Activated T-cell treated with anti-CD3 and anti-CD28 coated beads, Interleukin-2, amount 50 U/mL, for 24 hours (primary cell): ENCODE measurements around the gene NOTCH2.
"Not testable (repeated sequence)": the region's sequence is repeated elsewhere in the genome, so short reads cannot be mapped to it uniquely, and the experiment has no call there.

Experiments used
- DNase-seq: peaks from one replicate; pipeline ENCODE4 v3.0.0-alpha.2; 2020
- H3K27ac Mint-ChIP-seq: 2 replicates; pipeline ENCODE4 v1.8.0; 2020; ENCODE audit warnings: mild to moderate bottlenecking, mixed read lengths
- H3K27me3 Mint-ChIP-seq: 2 replicates; pipeline ENCODE4 v1.8.0; 2020; ENCODE audit warnings: mixed read lengths
- H3K36me3 Mint-ChIP-seq: 2 replicates; pipeline ENCODE4 v1.8.0; 2020; ENCODE audit warnings: low read depth, mixed read lengths
- H3K4me1 Mint-ChIP-seq: 2 replicates; pipeline ENCODE4 v1.8.0; 2020; ENCODE audit warnings: low read depth, mixed read lengths
- H3K4me3 Mint-ChIP-seq: 2 replicates; pipeline ENCODE4 v1.8.0; 2020; ENCODE audit warnings: mild to moderate bottlenecking, moderate library complexity, mixed read lengths
- H3K9me3 Mint-ChIP-seq: 2 replicates; pipeline ENCODE4 v1.8.0; 2020; ENCODE audit warnings: mixed read lengths

NOTCH2 gene

DNA sequence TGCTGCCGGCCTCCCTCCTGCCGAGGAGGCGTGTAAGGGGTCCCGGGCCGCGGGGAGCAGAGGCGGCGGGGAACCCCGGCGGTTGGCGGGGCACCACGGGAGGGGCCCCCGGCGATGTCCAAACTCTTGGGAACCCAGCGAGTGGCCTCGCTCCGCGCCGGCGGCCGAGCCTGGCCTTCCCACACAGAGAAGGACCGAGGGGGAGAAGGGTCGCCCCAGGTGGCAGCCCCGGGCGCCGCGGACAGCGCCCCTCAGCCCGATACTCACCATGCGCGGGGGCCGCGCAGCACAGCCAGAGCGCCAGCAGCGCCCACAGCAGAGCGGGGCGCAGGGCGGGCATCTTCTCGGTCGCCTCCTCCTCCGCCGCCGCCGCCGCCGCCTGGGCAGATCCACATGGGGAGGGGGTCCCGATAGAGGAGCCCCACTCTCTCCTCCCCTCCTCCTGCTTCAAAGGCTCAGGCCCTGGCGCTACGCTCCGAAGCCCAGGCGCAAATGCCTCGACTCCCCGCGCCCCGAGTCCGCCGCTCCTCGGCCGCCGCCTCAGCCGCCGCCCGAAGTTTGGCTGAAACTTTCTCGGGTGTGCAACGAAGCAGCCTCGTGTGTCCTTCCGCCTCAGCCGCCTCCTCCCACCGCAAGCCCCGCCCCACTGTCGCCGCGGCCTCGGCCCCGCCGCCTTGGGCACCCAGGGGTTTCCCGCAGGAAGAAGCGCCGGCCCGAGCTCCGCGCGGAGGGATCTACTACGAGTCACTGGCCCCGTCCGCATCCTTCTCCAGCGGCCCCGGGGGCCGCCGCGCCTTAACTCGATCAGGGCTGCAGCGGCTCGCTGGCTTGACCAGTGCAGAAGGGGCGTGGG lies at the start of gene NOTCH2:
Gene NOTCH2 (minus strand): TSS at position 596 of the 853 bp plus-strand sequence. CDS start 256 bp downstream, at position 340.
- not testable (repeated sequence) for H3K4me1 Mint-ChIP-seq, H3K9me3 Mint-ChIP-seq, H3K36me3 Mint-ChIP-seq, H3K27me3 Mint-ChIP-seq, H3K27ac Mint-ChIP-seq
- H3K4me3 Mint-ChIP-seq: peak within 1 kb of the TSS; percentile 73
- peak; percentile 82 for DNase-seq

DNA sequence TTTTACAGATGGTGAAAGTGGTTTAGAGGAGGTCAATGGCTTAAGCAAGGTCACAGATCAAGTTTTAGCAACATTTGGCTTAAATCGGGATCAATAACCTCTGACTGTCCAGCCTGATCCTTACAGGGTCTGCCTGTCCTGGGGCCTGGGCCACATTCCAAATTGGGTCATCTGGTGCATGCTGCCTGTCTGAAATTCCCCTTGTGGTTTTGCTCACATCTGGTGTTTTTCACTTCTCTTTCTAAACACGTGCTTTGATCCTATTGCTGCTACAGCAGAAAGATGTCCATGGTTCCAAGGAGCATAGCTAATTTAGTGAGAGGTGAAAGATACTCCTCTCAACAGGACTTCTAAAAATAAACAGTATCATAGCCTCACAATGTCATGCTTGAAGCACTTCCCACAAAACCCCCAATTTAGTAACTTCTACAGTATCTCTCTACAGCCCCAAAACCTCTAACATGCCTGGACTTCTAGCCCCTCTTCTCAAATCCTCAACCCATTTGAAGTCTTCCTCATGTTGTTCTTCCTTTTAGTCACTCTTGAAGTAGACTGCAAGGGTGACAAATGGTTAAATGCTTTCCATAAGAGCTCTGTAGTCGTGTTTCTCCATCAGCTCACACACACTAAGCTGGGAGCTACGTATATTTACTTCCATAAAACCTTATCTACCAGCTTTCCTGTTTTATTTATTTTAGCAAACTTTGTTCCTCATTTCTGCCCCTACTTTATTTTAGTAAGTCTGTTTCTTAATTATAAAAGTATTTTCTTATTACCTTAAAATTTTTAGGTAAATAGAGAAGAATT lies 48.1 kb upstream of the NOTCH2 start:
- not testable (repeated sequence) for H3K4me3 Mint-ChIP-seq, H3K27ac Mint-ChIP-seq, H3K9me3 Mint-ChIP-seq, H3K36me3 Mint-ChIP-seq, DNase-seq, H3K27me3 Mint-ChIP-seq, H3K4me1 Mint-ChIP-seq

DNA sequence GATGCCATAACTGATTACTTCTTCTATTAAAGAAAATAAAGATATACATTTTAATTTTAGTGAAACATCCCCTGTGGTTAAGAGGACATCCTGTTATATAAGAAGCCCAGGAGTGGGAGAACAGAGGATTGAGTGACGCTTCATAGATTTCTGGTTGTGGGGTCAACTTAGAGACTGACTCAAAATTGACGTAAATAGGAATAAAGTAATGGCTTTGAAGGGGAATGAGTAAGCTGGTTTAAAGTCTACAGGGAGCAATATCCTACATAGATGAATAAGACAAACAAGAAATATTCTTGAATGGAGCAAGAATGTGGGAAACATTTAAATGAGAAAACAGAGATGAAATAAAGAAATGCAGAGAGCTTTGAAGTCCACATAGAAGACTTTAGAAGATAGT lies 46.6 kb upstream of the NOTCH2 start:
- not testable (repeated sequence) for H3K4me3 Mint-ChIP-seq, H3K27me3 Mint-ChIP-seq, H3K9me3 Mint-ChIP-seq, DNase-seq, H3K27ac Mint-ChIP-seq, H3K36me3 Mint-ChIP-seq, H3K4me1 Mint-ChIP-seq

DNA sequence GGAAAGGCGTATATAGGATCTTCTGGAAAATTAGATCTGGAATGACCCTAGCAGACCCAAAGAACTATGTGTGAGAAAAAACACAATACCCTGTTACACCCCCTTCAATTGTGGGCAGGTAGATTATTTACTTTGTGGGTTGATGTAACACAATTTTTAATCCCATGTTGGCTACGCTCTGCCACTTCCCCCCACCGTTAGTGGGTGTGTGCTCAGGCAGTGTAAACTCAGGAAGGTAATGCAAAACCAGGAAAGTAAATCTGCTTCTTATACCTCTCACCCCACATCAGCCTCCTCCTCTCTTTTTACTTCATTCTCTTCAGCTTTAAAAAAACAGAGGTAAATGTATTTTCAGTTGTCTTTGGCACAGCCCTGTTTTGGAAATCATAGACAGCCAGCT lies 43.7 kb upstream of the NOTCH2 start:
- not testable (repeated sequence) for H3K4me3 Mint-ChIP-seq, H3K36me3 Mint-ChIP-seq, H3K9me3 Mint-ChIP-seq, H3K27me3 Mint-ChIP-seq, H3K4me1 Mint-ChIP-seq, DNase-seq, H3K27ac Mint-ChIP-seq

DNA sequence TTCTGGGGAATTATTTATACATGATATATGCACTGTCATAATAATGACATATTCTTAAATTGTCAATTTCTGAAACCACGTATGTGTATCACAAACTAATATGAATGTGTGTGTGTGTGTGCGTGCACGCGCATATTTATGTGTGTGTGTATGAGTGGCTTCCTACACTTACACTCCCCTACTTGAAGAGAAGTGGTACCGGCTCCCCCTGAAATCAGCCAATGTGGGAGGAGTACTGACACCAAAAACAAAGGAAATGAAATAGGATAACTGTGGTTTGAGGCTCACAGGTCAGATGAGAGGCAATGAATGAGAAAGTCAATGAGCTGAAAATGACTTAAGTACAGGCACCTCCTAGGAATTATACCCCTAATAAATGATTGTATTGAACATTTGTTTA lies 42.8 kb upstream of the NOTCH2 start:
- not testable (repeated sequence) for DNase-seq, H3K9me3 Mint-ChIP-seq, H3K36me3 Mint-ChIP-seq, H3K27me3 Mint-ChIP-seq, H3K27ac Mint-ChIP-seq, H3K4me3 Mint-ChIP-seq, H3K4me1 Mint-ChIP-seq

DNA sequence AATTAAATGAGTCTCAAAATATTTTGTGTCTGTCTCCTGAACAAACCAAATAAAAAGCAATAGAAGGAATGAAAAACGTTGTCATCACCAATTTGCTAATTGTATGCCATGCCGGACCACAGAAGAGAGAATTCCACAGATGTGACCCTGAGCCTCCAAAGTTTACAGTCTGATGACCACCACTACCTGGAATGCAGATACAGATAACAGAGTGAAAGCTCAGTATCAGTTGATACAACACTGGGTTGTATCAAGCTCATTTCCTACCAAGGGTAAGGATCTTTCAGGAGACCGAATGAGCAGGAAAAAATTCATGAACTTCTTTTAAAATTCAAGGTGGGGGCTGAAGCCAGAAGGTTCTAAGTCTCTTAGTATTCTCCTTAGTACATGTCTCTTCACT lies 42.3 kb upstream of the NOTCH2 start:
- H3K36me3 Mint-ChIP-seq, H3K27me3 Mint-ChIP-seq, H3K9me3 Mint-ChIP-seq, H3K27ac Mint-ChIP-seq, H3K4me3 Mint-ChIP-seq, DNase-seq, H3K4me1 Mint-ChIP-seq: not testable (repeated sequence)

DNA sequence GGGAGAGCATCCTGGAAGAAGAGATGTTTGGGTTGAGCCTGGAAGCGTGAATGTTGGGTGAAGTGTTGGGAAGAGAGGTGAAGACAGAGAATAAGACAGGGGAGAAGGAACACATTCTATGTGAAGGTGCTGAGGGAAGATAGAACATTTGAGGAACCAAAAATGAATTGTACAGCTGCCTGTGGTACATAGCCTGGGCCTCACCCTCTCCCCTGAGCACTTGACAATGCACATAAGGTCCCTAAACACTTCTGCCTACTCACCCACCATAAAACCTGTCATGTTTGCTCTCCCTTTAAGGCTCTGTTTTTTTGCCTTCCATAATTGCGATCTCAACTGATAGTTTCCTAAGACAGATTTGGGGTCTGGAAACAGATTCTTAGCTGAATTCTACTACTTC lies 41.5 kb upstream of the NOTCH2 start:
- not testable (repeated sequence) for DNase-seq, H3K27me3 Mint-ChIP-seq, H3K4me3 Mint-ChIP-seq, H3K27ac Mint-ChIP-seq, H3K36me3 Mint-ChIP-seq, H3K9me3 Mint-ChIP-seq, H3K4me1 Mint-ChIP-seq

DNA sequence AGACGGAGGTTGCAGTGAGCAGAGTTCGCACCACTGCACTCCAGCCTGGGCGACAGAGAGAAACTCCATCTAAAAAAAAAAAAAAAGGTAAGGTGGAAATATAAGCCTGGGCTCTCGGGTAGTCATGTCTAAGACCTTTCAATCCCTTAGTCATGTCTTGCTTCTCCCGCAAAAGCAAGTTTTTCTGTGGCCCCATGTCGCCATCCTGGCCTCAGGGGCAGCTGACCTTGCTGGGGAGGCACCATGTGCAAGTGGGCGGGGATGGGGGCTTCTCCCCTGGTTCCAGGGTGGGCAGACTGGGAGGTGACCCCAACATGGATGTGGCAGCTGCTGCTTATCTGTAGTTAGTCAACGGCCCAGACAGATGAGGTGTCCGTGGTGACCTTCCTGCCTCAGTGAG lies 40.2 kb upstream of the NOTCH2 start:
- not testable (repeated sequence) for H3K9me3 Mint-ChIP-seq, DNase-seq, H3K4me1 Mint-ChIP-seq, H3K36me3 Mint-ChIP-seq, H3K27me3 Mint-ChIP-seq, H3K27ac Mint-ChIP-seq, H3K4me3 Mint-ChIP-seq

DNA sequence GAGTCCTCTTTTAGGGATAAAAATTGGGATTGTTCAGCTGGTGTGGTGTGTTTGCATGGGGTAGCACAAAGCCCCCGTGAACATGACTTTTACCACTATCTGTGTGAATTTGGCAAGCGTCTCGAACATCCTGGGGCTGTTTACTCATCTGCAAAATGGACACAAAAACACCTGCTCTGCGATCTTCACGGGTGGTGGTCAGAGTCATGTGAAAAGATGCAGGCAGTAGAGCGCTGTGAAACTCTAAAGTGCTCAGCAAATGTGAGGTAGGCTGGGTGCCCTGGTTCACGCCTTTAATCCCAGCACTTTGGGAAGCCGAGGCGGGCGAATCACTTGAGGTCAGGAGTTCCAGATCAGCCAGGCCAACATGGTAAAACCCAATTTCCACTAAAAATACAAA lies 39.7 kb upstream of the NOTCH2 start:
- not testable (repeated sequence) for H3K27me3 Mint-ChIP-seq, H3K4me3 Mint-ChIP-seq, H3K36me3 Mint-ChIP-seq, H3K4me1 Mint-ChIP-seq, H3K27ac Mint-ChIP-seq, DNase-seq, H3K9me3 Mint-ChIP-seq

DNA sequence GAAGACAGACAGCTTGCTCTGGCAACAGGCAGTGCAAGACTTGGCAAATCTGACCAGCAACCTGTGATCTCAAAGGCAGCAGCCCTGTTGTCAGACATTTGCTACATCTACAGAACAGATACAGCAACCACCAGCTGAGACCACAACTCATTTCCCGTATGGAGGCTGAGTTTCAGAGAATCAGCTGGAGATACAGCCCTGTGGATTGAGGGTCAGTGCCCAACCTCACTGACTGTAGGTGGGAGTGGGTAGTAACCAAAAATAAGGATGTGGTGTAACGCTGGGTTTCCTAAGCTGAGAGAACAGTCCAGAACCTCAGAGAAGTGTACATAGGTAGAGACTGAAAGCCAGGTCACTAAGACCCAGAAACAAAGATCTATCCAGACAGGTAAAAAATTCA lies 35.8 kb upstream of the NOTCH2 start:
- H3K36me3 Mint-ChIP-seq, H3K27me3 Mint-ChIP-seq, DNase-seq, H3K4me1 Mint-ChIP-seq, H3K9me3 Mint-ChIP-seq, H3K4me3 Mint-ChIP-seq, H3K27ac Mint-ChIP-seq: not testable (repeated sequence)

DNA sequence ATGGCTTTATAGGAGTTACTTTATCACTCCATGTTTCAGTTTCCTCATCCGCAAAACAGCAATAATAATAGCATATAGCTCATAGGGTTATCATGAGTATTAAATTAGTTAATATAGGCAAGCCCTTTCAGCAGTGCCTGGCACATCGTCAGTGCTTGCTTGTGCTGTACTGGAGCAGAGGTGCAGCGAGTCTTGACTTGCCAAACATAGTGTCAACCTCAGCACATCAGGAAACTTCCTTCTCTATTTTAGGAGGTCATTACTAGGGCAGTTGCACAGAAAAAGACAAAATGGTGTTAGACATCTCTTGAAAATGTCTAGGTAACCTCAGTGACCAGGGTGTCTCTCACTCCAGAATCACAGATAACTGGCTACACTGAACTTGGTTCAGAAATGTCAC lies 34.3 kb upstream of the NOTCH2 start:
- H3K4me1 Mint-ChIP-seq: peaks cover 11% of the 10 kb centered on the region
- not testable (repeated sequence) for H3K27me3 Mint-ChIP-seq, DNase-seq, H3K4me3 Mint-ChIP-seq, H3K36me3 Mint-ChIP-seq, H3K9me3 Mint-ChIP-seq, H3K27ac Mint-ChIP-seq

DNA sequence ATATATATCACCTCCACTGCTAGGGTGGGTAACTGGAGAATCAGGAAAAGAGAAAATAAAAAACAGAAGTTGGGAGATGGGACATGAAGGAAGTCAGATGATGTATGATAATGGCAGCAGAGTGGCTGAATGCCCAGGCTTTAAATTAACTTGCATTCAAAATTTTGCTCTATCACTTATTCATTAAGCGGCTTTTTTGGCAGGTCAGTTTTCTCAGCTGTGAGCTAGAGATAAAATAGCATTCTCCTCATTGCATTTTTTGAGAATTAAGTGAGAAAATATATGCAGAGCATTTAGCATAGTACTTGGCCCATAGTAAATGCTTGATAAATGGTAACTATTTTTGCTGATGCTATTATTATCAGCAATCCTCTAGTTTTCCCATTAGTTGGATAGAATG lies 32.1 kb upstream of the NOTCH2 start:
- H3K4me3 Mint-ChIP-seq, H3K27me3 Mint-ChIP-seq, H3K36me3 Mint-ChIP-seq, H3K27ac Mint-ChIP-seq, DNase-seq, H3K9me3 Mint-ChIP-seq: not testable (repeated sequence)
- peaks cover 13% of the 10 kb centered on the region for H3K4me1 Mint-ChIP-seq

DNA sequence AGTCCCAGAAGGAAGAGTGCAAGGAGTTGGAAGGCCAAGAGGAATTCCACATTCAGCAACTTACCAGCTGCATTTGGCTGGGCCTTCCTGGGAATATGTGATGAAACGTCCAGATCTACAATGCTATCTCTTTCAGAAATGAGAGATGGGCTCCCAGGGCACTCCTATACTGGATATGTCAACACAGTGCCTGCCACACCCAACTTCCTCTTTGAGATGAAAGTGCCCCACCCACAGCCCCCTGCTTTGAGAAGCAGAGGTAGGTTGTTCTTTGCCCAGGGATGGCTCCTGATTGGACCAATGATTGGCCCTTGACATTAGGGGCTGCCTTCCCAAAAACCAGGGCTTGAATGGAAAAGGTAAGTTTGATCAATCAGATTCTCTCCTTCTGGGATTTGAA lies 31.1 kb upstream of the NOTCH2 start:
- H3K4me3 Mint-ChIP-seq, H3K27me3 Mint-ChIP-seq, DNase-seq, H3K27ac Mint-ChIP-seq, H3K4me1 Mint-ChIP-seq, H3K36me3 Mint-ChIP-seq, H3K9me3 Mint-ChIP-seq: not testable (repeated sequence)

DNA sequence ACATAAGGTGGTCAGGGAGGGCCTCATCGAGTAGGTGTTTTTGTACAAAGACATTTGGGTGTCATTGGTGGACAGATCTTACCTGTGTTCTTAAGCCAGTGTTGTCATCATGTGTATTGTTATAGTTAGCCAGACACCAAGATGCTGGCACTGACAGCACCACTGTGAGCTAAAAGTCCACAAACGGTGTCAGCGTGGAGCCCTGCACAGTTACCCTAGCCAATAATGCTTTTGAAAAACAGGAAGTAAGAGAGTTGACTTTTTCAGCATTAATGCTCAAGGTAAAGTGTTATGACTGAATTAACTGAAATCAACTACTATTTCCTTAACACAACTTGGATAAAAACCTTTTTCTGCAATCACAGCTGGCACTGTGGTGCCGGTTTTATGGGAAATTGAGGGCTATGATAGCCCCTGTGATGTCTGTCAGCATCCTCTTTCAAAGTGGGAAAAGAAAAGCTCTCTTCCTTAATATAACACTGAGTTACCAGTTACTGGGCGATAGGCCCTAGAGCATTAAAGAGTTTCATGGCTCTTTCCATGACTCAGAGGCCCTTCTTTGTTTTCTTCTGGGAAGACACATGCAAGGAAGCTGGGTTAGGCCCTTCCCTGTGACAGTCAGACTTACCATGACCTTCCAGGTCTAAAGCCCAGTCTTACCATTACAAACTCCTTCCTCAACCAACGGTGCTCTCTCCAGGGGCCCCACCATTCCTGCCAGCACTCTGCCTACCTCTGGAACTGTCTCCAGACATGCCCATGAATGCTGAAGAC lies 29.7 kb upstream of the NOTCH2 start:
- not testable (repeated sequence) for H3K36me3 Mint-ChIP-seq, H3K4me1 Mint-ChIP-seq, DNase-seq, H3K27me3 Mint-ChIP-seq, H3K4me3 Mint-ChIP-seq, H3K27ac Mint-ChIP-seq, H3K9me3 Mint-ChIP-seq
